GM10248 (cell line): ENCODE data around the gene TNFRSF11A.

ENCODE experiments used
- CTCF ChIA-PET: fragments of 300-600 bp; sonication (Branson Sonifier 250); formaldehyde crosslinking; extraction: SDS; loops from one replicate; lab custom pipeline; 2021; ENCODE audit warnings: antibody characterized with exemption; lab: Yijun Ruan, JAX
- POLR2A ChIA-PET: fragments of 350-650 bp; sonication (Branson Sonifier 250); formaldehyde crosslinking; extraction: SDS; loops from one replicate; lab custom pipeline; 2020; ENCODE audit warnings: antibody characterized with exemption; lab: Yijun Ruan, JAX
- DNase-seq: peaks from one replicate; pipeline ENCODE4 v3.0.0; 2012; ENCODE audit errors: extremely low spot score
- CTCF ChIP-seq: IDR thresholded peaks from 2 replicates; pipeline ENCODE4 v1.5.1; 2012; ENCODE audit warnings: mild to moderate bottlenecking, low read depth; ENCODE audit errors: extremely low read depth, missing control alignments, control extremely low read depth

Gene TNFRSF11A

GRCh38 chr18:62294073-62294472 is 31.0 kb upstream of the TNFRSF11A start:
- no peak for DNase-seq
- ChIA-PET CTCF (interaction anchor here (0.8 kb wide), 1 partner anchor 45 kb away, joined by 3 read pairs; no protein-coding TSS in a partner anchor), POLR2A (no interaction called here)
- TF ChIP-seq CTCF, result no peak

GRCh38 chr18:62300359-62300963 is 24.6 kb upstream of the TNFRSF11A start:
- POLR2A ChIA-PET, result no interaction called here
- CTCF ChIA-PET, result interaction anchor here (0.6 to 0.7 kb wide), 2 partner anchors 12 to 16 kb away, joined by 3 read pairs; no protein-coding TSS in a partner anchor
- DNase-seq, result no peak
- no peak for TF ChIP-seq CTCF

GRCh38 chr18:62301322-62301721 is 23.8 kb upstream of the TNFRSF11A start:
- TF ChIP-seq CTCF, result no peak
- DNase-seq, result no peak
- POLR2A ChIA-PET, result no interaction called here
- CTCF ChIA-PET, result interaction anchor here (0.6 kb wide), 1 partner anchor 11 kb away, joined by 3 read pairs; no protein-coding TSS in a partner anchor

- TF ChIP-seq CTCF, result no peak
- DNase-seq, result no peak
- CTCF ChIA-PET, result interaction anchor here (1.2 to 3.1 kb wide), 2 partner anchors 9 to 12 kb away, joined by 5 to 16 read pairs; partner anchors contain the start of gene TNFRSF11A
- POLR2A ChIA-PET, result no interaction called here
These were observed 12.3 kb upstream of the TNFRSF11A start for GRCh38 chr18:62312851-62313250.

- POLR2A ChIA-PET, result no interaction called here
- no peak for DNase-seq
- no peak for TF ChIP-seq CTCF
- CTCF ChIA-PET, result no interaction called here
These were observed 6.6 kb upstream of the TNFRSF11A start for GRCh38 chr18:62318228-62319180.

- POLR2A ChIA-PET, result no interaction called here
- CTCF ChIA-PET, result interaction anchor here (1.5 kb wide), 1 partner anchor 13 kb away, joined by 3 read pairs; no protein-coding TSS in a partner anchor
- TF ChIP-seq CTCF, result no peak
- DNase-seq, result no peak
These were observed 3.9 kb upstream of the TNFRSF11A start for GRCh38 chr18:62321201-62321600.
